K562 (cell line): ENCODE measurements around the gene KXD1. TPM values are rescaled to one million over a fixed set of nuclear protein-coding genes. Genes with fewer than 3 reads are reported as not detected.

Source experiments
- CBX8 ChIP-seq: fragments of 200-600 bp; sonication (generic); IDR thresholded peaks from 2 replicates; pipeline ENCODE4 v1.6.1; 2012; ENCODE audit warnings: borderline replicate concordance, mixed run types, low read depth, mild to moderate bottlenecking, moderate library complexity, mixed read lengths, low read length, control low read depth, inconsistent platforms; ENCODE audit not compliant: poor library complexity, severe bottlenecking; ENCODE audit errors: extremely low read depth
- CCAR2 ChIP-seq: fragments of 200-400 bp; formaldehyde crosslinking; IDR thresholded peaks from 2 replicates; pipeline ENCODE4 v1.6.1; 2017; ENCODE audit warnings: mild to moderate bottlenecking, low read depth, low read length
- EP300 ChIP-seq: IDR thresholded peaks from 2 replicates; pipeline ENCODE4 v1.6.1; 2012; ENCODE audit warnings: low read length, improper control_type of control experiment
- EZH2 ChIP-seq: IDR thresholded peaks from 2 replicates; pipeline ENCODE4 v1.6.1; 2012; ENCODE audit warnings: low read depth, mild to moderate bottlenecking, inconsistent platforms, low read length, borderline replicate concordance
- HDAC1 ChIP-seq, 2 experiments: fragments of 450-650 bp; IDR thresholded peaks; 2 replicates each; pipeline ENCODE4 v1.6.1; 2016 to 2017; ENCODE audit warnings: inconsistent platforms in 1 of 2, mild to moderate bottlenecking in 1 of 2, moderate library complexity in 1 of 2
- ILF3 ChIP-seq: fragments of 450-650 bp; IDR thresholded peaks from 2 replicates; pipeline ENCODE4 v1.6.1; 2018; ENCODE audit warnings: antibody characterized with exemption, mild to moderate bottlenecking, moderate library complexity, borderline replicate concordance
- MED1 ChIP-seq: sonication (generic); formaldehyde crosslinking; IDR thresholded peaks from 2 replicates; pipeline ENCODE4 v1.8.1; 2023; ENCODE audit warnings: missing genetic modification reagents, borderline replicate concordance
- MYC ChIP-seq, 2 experiments: fragments of 250-450 bp in 1 of 2; sonication (Bioruptor Pico) in 1 of 2; IDR thresholded peaks; 2 replicates each; pipeline versions ENCODE4 v1.5.1 to v1.6.1; 2012 to 2021; ENCODE audit warnings: low read depth in 2 of 2, borderline replicate concordance in 1 of 2, improper control_type of control experiment in 1 of 2, low read length in 1 of 2, mild to moderate bottlenecking in 1 of 2, moderate library complexity in 1 of 2
- NCOA2 ChIP-seq, 2 experiments: fragments of 450-650 bp; IDR thresholded peaks; 2 replicates each; pipeline ENCODE4 v1.6.1; 2018; ENCODE audit warnings: mild to moderate bottlenecking in 2 of 2, moderate library complexity in 1 of 2; ENCODE audit not compliant: partially characterized antibody in 2 of 2
- RBBP5 ChIP-seq: fragments of 200-600 bp; sonication (generic); IDR thresholded peaks from 2 replicates; pipeline ENCODE4 v1.6.1; 2012; ENCODE audit warnings: borderline replicate concordance, mild to moderate bottlenecking, low read length, control low read depth, inconsistent platforms; ENCODE audit not compliant: insufficient read depth, poor library complexity, severe bottlenecking
- SLC30A9 ChIP-seq: fragments of 250-450 bp; sonication (Bioruptor Pico); IDR thresholded peaks from 2 replicates; pipeline ENCODE4 v1.8.0; 2022; ENCODE audit warnings: mild to moderate bottlenecking, moderate library complexity
- SP2 ChIP-seq: IDR thresholded peaks from 2 replicates; pipeline ENCODE4 v1.6.1; 2011; ENCODE audit warnings: mild to moderate bottlenecking, low read depth, low read length, moderate library complexity; ENCODE audit not compliant: poor library complexity, severe bottlenecking; ENCODE audit errors: extremely low read depth
- TOE1 ChIP-seq, 2 experiments: fragments of 450-650 bp in 1 of 2; sonication (generic) in 1 of 2; formaldehyde crosslinking in 1 of 2; IDR thresholded peaks; 2 replicates each; pipeline versions ENCODE4 v1.7.1 to v1.8.0; 2016 to 2022; ENCODE audit warnings: borderline replicate concordance in 2 of 2, mild to moderate bottlenecking in 2 of 2, antibody characterized with exemption in 1 of 2, inconsistent platforms in 1 of 2, low read depth in 1 of 2, missing genetic modification reagents in 1 of 2, moderate library complexity in 1 of 2
- ZBTB26 ChIP-seq: fragments of 450-650 bp; formaldehyde crosslinking; IDR thresholded peaks from 2 replicates; pipeline ENCODE4 v1.4.0; 2022; ENCODE audit warnings: missing genetic modification characterization
- ZNF197 ChIP-seq: fragments of 200-800 bp; sonication (Bioruptor generic); IDR thresholded peaks from 2 replicates; pipeline ENCODE4 v1.6.1; 2016; ENCODE audit warnings: low read depth, missing genetic modification characterization, missing compliant biosample characterization
- ZNF354B ChIP-seq: fragments of 250-450 bp; sonication (Bioruptor Pico); IDR thresholded peaks from 2 replicates; pipeline ENCODE4 v1.4.0; 2020
- ZNF584 ChIP-seq: fragments of 200-800 bp; sonication (Bioruptor generic); IDR thresholded peaks from 2 replicates; pipeline ENCODE4 v1.6.1; 2016; ENCODE audit warnings: low read depth, mild to moderate bottlenecking, missing genetic modification characterization, missing compliant biosample characterization
- ZNF699 ChIP-seq: fragments of 250-450 bp; sonication (Bioruptor Pico); IDR thresholded peaks from 2 replicates; pipeline ENCODE4 v1.8.0; 2021; ENCODE audit warnings: mild to moderate bottlenecking, moderate library complexity; ENCODE audit not compliant: insufficient replicate concordance
- ZZZ3 ChIP-seq: fragments of 450-650 bp; IDR thresholded peaks from 2 replicates; pipeline ENCODE4 v1.6.1; 2016; ENCODE audit warnings: antibody characterized with exemption, mild to moderate bottlenecking, moderate library complexity
- polyA plus RNA-seq, 8 experiments: library from polyadenylated mRNA; depleted of rRNA in 4 of 8; stranded (reverse) in 5 of 8; unstranded in 3 of 8; fragments of >200 nt; fragmentation: Nextera tagmentation in 2 of 8; fragmentation: Illumina TruSeq in 1 of 8; extraction: Ambion mirVana in 2 of 8; extraction: Trizol in 1 of 8; gene quantifications; 2 replicates each; pipeline versions ENCODE4 v1.2.1 to v1.2.3, GENCODE V29; 2011 to 2014; ENCODE audit warnings: inconsistent platforms in 1 of 8, missing spikeins in 1 of 8
- total RNA-seq, 7 experiments: library from RNA; depleted of rRNA in 6 of 7; stranded (reverse); fragments of >200 nt in 6 of 7; fragmentation: Illumina TruSeq in 2 of 7; extraction: Trizol in 2 of 7; gene quantifications; 2 replicates each; pipeline versions ENCODE4 v1.2.1 to v1.2.3, GENCODE V29; 2011 to 2021; ENCODE audit warnings: low replicate concordance in 1 of 7
- TF ChIP-seq, protein P1 (sequence below): fragments of 250-450 bp; sonication (Bioruptor Pico); IDR thresholded peaks from 2 replicates; pipeline ENCODE4 v1.5.0; 2021; ENCODE audit warnings: mild to moderate bottlenecking, borderline replicate concordance
- TF ChIP-seq, protein P2 (sequence below): fragments of 250-450 bp; sonication (Bioruptor Pico); IDR thresholded peaks from 2 replicates; pipeline ENCODE4 v1.9.0; 2021; ENCODE audit warnings: mild to moderate bottlenecking
- TF ChIP-seq, protein P3 (sequence below): IDR thresholded peaks from 2 replicates; pipeline ENCODE4 v1.6.1; 2014; ENCODE audit warnings: antibody characterized with exemption

KXD1 gene
- total and polyA plus RNA-seq, 9 of the 15 experiments (the other 6 are each of a cell fraction or from before 2014, with no cell fraction given), result 21.9 to 210 (median 118) TPM

GRCh38 chr19:18596752-18597157 is 39.1 kb downstream of the KXD1 start (continued):
- TF ChIP-seq, protein P1, sequence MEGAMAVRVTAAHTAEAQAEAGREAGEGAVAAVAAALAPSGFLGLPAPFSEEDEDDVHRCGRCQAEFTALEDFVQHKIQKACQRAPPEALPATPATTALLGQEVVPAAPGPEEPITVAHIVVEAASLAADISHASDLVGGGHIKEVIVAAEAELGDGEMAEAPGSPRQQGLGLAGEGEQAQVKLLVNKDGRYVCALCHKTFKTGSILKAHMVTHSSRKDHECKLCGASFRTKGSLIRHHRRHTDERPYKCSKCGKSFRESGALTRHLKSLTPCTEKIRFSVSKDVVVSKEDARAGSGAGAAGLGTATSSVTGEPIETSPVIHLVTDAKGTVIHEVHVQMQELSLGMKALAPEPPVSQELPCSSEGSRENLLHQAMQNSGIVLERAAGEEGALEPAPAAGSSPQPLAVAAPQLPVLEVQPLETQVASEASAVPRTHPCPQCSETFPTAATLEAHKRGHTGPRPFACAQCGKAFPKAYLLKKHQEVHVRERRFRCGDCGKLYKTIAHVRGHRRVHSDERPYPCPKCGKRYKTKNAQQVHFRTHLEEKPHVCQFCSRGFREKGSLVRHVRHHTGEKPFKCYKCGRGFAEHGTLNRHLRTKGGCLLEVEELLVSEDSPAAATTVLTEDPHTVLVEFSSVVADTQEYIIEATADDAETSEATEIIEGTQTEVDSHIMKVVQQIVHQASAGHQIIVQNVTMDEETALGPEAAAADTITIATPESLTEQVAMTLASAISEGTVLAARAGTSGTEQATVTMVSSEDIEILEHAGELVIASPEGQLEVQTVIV, result no peak
- TF ChIP-seq ZZZ3 (no peak), RBBP5 (no peak), ZNF197 (CRISPR knock-in tag) (no peak), MED1 (CRISPR knock-in tag) (no peak), NCOA2 (IDR thresholded peaks at IDR 0.05; ENCODE audit: partially characterized antibody in 2 of 2) (no peak), EP300 (no peak), CBX8 (no peak), HDAC1 (IDR thresholded peaks at IDR 0.05) (no peak), MYC (IDR thresholded peaks at IDR 0.05; ENCODE audit: low read depth, low read length) (peak; percentile 68), MYC (CRISPR knock-in tag; IDR thresholded peaks at IDR 0.05; ENCODE audit: borderline replicate concordance, low read depth) (no peak), EZH2 (no peak), ZNF699 (CRISPR knock-in tag) (no peak), ZBTB26 (CRISPR knock-in tag) (no peak), ZNF584 (CRISPR knock-in tag) (no peak), CCAR2 (no peak), ILF3 (no peak), ZNF354B (CRISPR knock-in tag) (no peak), TOE1 (IDR thresholded peaks at IDR 0.05; ENCODE audit: borderline replicate concordance) (peak; percentile 70; the same call in 1 of the 2 replicates), TOE1 (CRISPR knock-in tag; IDR thresholded peaks at IDR 0.05; ENCODE audit: borderline replicate concordance, low read depth) (no peak), SP2 (peak; percentile 18), SLC30A9 (CRISPR knock-in tag) (no peak)
- TF ChIP-seq, protein P2, sequence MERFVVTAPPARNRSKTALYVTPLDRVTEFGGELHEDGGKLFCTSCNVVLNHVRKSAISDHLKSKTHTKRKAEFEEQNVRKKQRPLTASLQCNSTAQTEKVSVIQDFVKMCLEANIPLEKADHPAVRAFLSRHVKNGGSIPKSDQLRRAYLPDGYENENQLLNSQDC (CRISPR knock-in tag), result no peak
- TF ChIP-seq, protein P3, sequence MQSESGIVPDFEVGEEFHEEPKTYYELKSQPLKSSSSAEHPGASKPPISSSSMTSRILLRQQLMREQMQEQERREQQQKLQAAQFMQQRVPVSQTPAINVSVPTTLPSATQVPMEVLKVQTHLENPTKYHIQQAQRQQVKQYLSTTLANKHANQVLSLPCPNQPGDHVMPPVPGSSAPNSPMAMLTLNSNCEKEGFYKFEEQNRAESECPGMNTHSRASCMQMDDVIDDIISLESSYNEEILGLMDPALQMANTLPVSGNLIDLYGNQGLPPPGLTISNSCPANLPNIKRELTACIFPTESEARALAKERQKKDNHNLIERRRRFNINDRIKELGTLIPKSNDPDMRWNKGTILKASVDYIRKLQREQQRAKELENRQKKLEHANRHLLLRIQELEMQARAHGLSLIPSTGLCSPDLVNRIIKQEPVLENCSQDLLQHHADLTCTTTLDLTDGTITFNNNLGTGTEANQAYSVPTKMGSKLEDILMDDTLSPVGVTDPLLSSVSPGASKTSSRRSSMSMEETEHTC, result no peak
